Measurements from ENCODE around the gene BAIAP3.

GRCh38 chr16:1366712-1367299, 33.4 kb downstream of the BAIAP3 start:
- no peak for TF ChIP-seq CTCF (IDR thresholded peaks at IDR 0.05)
- no peak for TF ChIP-seq POLR2A (IDR thresholded peaks at IDR 0.05; ENCODE audit: low read depth)
- no peak for TF ChIP-seq EP300 (IDR thresholded peaks at IDR 0.05)
- no peak for TF ChIP-seq POLR2AphosphoS5 (IDR thresholded peaks at IDR 0.05)

Data from esophagus muscularis mucosa (tissue), 4 donors.